Suppressor macrophage treated with lipopolysaccharide for 1 hour (primary cell): ENCODE data around the gene PA2G4.
A peak's percentile ranks its signal among the peaks of the same experiment; 100 is the strongest.

Experiments used
- DNase-seq, 3 donors: peaks; one replicate each; pipeline ENCODE4 v3.0.0-alpha.2; 2020 to 2022

The PA2G4 gene

GRCh38 chr12:56154818-56155217 is 50.5 kb downstream of the PA2G4 start:
- DNase-seq, result no peak

GRCh38 chr12:56155256-56155845 is 51.0 kb downstream of the PA2G4 start:
- no peak for DNase-seq

GRCh38 chr12:56156464-56157200 is 52.3 kb downstream of the PA2G4 start:
- peak; percentile 52 to 62 (median 61) for DNase-seq

DNA sequence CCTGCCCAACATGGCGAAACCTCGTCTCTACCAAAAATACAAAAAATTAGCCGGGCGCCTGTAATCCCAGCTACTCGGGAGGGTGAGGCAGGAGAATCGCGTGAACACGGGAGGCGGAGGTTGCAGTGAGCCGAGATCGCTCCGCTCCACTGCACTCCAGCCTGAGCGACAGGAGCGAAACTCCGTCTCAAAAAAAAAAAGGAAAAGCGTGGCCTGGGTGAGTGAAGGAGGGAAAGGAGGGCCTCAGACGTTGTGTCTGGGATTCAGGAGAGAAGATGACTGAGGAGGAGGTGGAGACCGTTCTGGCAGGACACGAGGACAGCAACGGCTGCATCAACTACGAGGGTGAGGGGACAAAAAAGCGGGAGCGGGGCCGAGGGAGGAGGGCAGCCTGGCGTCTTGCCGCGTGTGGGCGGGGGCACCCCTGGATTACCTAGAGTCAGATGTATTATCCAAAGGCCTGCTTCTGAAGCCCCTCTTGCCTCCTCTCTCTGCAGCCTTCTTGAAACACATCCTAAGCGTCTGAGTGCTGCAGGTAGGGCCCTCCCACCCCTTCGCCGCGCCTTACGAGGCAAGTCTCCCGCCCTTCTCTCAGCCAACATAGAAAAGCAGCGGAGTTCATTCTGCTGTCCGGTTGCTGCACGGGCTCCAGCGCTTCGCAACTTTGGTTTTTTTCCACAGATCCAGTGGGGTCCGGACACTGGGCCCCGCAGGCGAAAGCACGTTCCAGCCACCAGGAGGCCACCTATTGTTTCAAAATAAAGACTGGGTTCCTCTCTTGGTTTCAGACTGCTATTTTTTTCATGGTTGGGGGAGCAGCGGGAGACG is 53.1 kb downstream of the PA2G4 start:
- peak; percentile 64 to 69 (median 66) for DNase-seq

- DNase-seq, result peak; percentile 97 to 99 (median 98)
These were observed 53.9 kb downstream of the PA2G4 start, which contains the start of gene MYL6 for GRCh38 chr12:56158029-56158925. Gene MYL6 (plus strand): TSS chr12:56158359. CDS start chr12:56158402, 43 bp downstream.

DNA sequence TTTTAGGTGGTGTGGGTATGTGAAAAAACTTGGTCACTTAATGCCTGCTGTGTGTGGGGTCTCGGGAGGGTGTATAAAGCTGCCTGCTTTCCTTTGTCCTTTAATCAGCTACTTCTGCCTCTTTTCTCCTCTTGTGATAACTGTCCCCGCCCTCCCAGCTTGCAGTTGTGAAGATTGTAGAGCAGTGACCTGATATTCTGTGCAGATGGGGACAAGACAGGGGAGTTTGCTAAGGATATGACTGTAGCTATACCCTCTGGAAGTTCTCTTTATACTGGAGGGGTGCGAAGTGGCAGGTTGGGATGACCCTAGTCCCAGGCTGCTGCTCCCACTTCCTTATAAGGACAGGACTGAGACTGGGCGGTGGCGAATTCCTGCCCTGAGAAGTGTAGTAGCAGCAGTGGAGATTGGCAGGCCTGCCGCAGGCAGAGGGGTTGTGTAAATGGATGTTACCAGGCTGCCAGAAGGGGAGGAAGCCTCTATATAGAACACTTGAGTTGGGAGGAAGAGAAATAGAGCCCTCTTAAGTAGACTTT is 54.6 kb downstream of the PA2G4 start:
- DNase-seq, result peak; percentile 58 to 64 (median 62)

DNA sequence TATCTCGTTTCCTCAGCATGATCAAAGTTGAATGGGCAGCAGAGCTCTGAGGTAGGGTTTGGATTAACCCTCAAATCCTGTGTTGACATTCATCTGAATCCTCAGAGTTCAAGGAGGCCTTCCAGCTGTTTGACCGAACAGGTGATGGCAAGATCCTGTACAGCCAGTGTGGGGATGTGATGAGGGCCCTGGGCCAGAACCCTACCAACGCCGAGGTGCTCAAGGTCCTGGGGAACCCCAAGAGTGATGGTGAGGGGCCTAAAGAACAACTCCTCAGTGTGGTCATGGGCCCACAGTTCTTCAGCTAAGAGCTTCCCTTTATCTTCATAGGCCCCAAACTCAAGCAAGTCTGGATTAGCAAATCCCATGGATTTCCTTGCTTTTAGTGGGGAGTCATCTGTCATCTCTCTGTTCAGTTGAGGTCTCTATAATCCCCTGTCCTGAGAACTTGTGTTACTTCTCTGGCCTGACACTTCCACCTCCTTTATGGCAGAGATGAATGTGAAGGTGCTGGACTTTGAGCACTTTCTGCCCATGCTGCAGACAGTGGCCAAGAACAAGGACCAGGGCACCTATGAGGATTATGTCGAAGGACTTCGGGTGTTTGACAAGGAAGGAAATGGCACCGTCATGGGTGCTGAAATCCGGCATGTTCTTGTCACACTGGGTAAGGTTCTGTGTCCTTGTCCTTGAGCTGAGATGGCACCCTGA is 55.3 kb downstream of the PA2G4 start:
- DNase-seq, result no peak

GRCh38 chr12:56160193-56160763 is 55.9 kb downstream of the PA2G4 start:
- DNase-seq, result peak; percentile 48 to 57 (median 54)

DNA sequence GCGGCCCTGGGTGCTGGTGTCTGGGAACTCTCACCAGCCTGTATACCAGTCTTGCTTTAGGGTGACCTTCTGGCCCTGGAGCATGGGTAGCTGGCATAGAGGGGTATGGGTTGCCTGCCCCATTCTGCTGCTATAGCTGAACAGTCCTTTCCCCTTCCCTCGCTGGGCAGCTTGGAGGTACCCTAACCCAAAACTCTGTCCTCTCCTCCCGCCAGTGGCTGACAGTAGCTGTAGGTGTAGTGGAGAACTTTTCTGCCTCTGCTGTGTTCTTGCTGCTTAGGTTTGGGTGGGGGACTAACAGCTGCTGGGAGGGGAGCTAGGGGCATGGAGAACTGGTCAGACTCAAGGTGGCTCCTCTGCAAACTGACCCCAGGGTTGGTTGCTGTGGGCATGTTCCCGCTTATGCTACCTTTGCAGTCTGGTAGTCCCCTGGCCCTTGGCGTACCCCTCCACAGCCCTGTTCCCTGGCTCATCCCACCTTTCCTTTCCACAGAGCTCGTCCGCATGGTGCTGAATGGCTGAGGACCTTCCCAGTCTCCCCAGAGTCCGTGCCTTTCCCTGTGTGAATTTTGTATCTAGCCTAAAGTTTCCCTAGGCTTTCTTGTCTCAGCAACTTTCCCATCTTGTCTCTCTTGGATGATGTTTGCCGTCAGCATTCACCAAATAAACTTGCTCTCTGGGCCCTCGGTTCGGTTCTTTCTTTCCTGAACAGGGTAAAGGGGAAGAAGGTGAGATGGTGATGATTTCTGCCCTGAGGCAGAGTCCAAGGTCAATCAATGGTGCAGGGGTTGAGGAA is 56.7 kb downstream of the PA2G4 start:
- no peak for DNase-seq

DNA sequence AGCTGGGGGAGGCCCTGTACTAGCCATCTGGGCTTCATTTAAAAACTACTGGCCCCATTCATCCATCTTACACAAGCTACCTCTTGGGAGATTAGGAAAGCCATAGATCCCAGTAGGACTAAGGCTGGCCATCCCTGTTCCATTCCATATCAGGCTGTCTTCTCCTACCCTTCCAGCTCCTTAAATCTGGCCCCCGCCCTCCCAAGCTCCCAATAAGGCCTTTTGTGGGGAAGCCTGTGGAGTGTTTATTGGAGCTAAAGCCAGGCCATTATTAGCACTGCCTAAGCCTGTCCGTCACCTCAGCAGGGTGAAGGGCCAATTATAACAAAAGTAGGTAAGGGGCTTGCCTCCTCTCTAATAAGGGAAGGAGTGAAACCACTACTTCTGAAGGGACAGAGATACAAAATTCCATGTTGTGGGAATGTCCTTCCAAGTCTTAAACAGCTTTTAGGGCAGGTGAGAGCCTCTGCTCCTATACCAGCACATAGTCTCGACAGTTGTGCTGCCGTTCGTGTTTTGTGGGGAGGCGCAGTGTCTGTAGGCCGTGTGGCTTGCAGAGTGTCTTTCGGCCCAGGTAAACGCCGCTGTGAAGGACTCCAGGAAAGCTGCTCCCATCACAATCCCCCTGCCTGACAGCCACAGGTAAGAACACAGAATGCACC is 57.5 kb downstream of the PA2G4 start:
- DNase-seq, result no peak

GRCh38 chr12:56162468-56163290 is 58.3 kb downstream of the PA2G4 start:
- DNase-seq, result peak in 1 of 3 donors; percentile 15
